HG03439 (cell line): Measurements from ENCODE around the gene SAE1.

Source experiments
- ATAC-seq: cut with Tn5 transposase; IDR thresholded peaks from one replicate; pipeline ENCODE4 v1.9.1; 2021; ENCODE audit warnings: mild to moderate bottlenecking, moderate library complexity; ENCODE audit not compliant: unreplicated experiment

The SAE1 gene

GRCh38 chr19:47258895-47259555 lies 128.4 kb downstream of the SAE1 start:
- no peak for ATAC-seq
